Heart left ventricle (tissue), 16 donors: Measurements from ENCODE around the gene PHKB. TPM values are rescaled to one million over a fixed set of nuclear protein-coding genes. Genes with fewer than 3 reads are reported as not detected.
A peak's percentile ranks its signal among the peaks of the same experiment; 100 is the strongest.
"Not testable (repeated sequence)": the region's sequence is repeated elsewhere in the genome, so short reads cannot be mapped to it uniquely, and the experiment has no call there.

ENCODE experiments used
- ATAC-seq, 4 donors: fragments of 200-7000 bp; cut with Tn5 transposase; one replicate each; pipeline ENCODE4 v1.9.1; 2020 to 2022; ENCODE audit warnings: moderate library complexity in 4 of 4, mild to moderate bottlenecking in 3 of 4, moderate number of reproducible peaks in 1 of 4
- DNase-seq, 5 donors: peaks; one replicate each; pipeline ENCODE4 v3.0.0-alpha.2; 2020
- H3K27ac ChIP-seq, 12 donors: fragments of 200-600 bp; sonication (generic) in 4 of 12; one replicate each; pipeline versions ENCODE4 v1.5.0 to v1.8.0; 2016 to 2022; ENCODE audit warnings: mild to moderate bottlenecking in 2 of 12
- H3K27me3 ChIP-seq, 9 donors: fragments of 200-600 bp; sonication (generic) in 2 of 9; one replicate each; pipeline versions ENCODE4 v1.5.1 to v1.8.0; 2016 to 2022; ENCODE audit warnings: mild to moderate bottlenecking in 3 of 9
- H3K36me3 ChIP-seq, 9 donors: fragments of 200-600 bp; sonication (generic) in 2 of 9; one replicate each; pipeline versions ENCODE4 v1.5.0 to v1.8.0; 2018 to 2022; ENCODE audit warnings: mild to moderate bottlenecking in 2 of 9
- H3K4me1 ChIP-seq, 12 donors: fragments of 200-600 bp; sonication (generic) in 4 of 12; one replicate each; pipeline versions ENCODE4 v1.5.0 to v1.8.0; 2016 to 2022; ENCODE audit warnings: mild to moderate bottlenecking in 3 of 12
- H3K4me3 ChIP-seq, 12 donors: fragments of 200-600 bp; sonication (generic) in 4 of 12; one replicate each; pipeline versions ENCODE4 v1.5.0 to v1.8.0; 2017 to 2022; ENCODE audit warnings: mild to moderate bottlenecking in 9 of 12, moderate library complexity in 4 of 12
- H3K9me3 ChIP-seq, 12 donors: fragments of 200-600 bp; sonication (generic) in 4 of 12; one replicate each; pipeline versions ENCODE4 v1.5.0 to v1.8.0; 2016 to 2022; ENCODE audit warnings: mild to moderate bottlenecking in 1 of 12
- POLR2A ChIP-seq, 2 donors: fragments of 450-650 bp; IDR thresholded peaks; one replicate each; pipeline ENCODE4 v1.6.1; 2017; ENCODE audit warnings: antibody characterized with exemption in 2 of 2, mild to moderate bottlenecking in 2 of 2, moderate library complexity in 2 of 2
- WGBS, 4 donors: extraction: QIAGEN DNeasy Blood & Tissue Kit in 2 of 4; methylation state at CpG; one replicate each; pipeline versions ENCODE4 v1.1.5 to v1.1.7; 2013 to 2018; 5-methylcytosine and 5-hydroxymethylcytosine counted together
- intact Hi-C, 10 donors: fragments of 100-400 bp; cut with DNase I; formaldehyde crosslinking; loops; one replicate each; pipeline versions ENCODE4 v1.11.1 to v1.14.2; 2022
- polyA plus RNA-seq, 2 donors: library from polyadenylated mRNA; stranded (reverse); fragments of 200-250 nt; gene quantifications; one replicate each; pipeline ENCODE4 v1.2.3, GENCODE V29; 2013
- total RNA-seq, 9 donors: library from RNA; depleted of rRNA in 2 of 9; stranded (reverse); fragments of >200 nt in 2 of 9; fragmentation: NEBNext Ultra II Directional in 3 of 9; extraction: Animal tissue kit (Norgen Biotek cat#: 25700) in 3 of 9; gene quantifications; one replicate each; pipeline versions ENCODE4 v1.1.0 to v1.2.4, GENCODE V29; 2016 to 2023
- TF ChIP-seq, protein P1 (sequence below), 12 donors: fragments of 200-600 bp; sonication (generic) in 4 of 12; IDR thresholded peaks; one replicate each; pipeline versions ENCODE4 v1.5.0 to v1.8.0; 2018 to 2022; ENCODE audit warnings: antibody characterized with exemption in 12 of 12, mild to moderate bottlenecking in 5 of 12
- donor health status: ischemic (EF 13 %, LVEDD 7.1; RV severe dilation, severe dysfunction).
- donor health status: healthy with polysubstance abuse.
- donor health status: DM: no; HTN: yes; CAD: no.
- donor health status: DM: no; HTN: no; CAD: no.
- donor health status: ischemic (EF 25% LVEDD 6.9; RV normal size, moderate dysfunction).
- donor health status: ischemic (EF 25% LVEDD 5.7; RV mildly dilated, moderate dysfunction).
- donor health status: healthy.
- donor health status: DM: yes; HTN: yes; CAD: no.
- donor health status: ischemic (EF 35%, LVEDD 5.7; RV mildly dilated, moderate dysfunction).
- donor health status: nonischemic (EF 11% LVEDD 7.7; RV severe dilation, severe dysfunction).
- donor health status: DM: yes; HTN: yes; CAD: no.
- donor health status: PGD.
- donor health status: ischemic (EF 29% LVEDD 5.4; RV normal size, mild dysfunction).
- donor health status: nonischemic (EF 23%, LVEDD 6.1; RV moderate dilation, normal function).

Gene PHKB
- total and polyA plus RNA-seq, 11 donors: 14.2 to 70.1 (median 61.3) TPM

DNA sequence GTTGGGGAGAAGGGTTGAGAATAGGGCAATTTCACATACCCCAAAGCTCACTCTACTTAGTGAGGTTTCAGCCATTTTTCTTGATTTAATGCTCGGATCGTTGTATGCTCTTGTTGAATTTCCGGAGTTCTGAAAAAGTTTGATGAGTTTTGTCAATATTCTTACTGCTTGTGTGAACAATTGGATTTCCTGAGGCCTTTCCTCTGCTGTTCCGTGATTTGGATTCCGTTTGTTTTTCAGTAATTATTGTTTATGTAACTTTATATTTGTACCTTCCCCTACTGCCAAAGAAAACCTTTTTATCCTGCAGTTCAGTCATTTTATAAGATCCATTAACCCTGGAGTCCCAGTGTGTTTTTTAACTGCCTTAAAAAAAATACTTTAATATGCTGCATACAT lies 62.9 kb downstream of the PHKB start:
- H3K4me1 ChIP-seq: peaks cover 0 to 31% (median 10%) of the 10 kb centered on the region in 12 donors
- TF ChIP-seq POLR2A (IDR thresholded peaks at IDR 0.05): no peak
- TF ChIP-seq, protein P1, sequence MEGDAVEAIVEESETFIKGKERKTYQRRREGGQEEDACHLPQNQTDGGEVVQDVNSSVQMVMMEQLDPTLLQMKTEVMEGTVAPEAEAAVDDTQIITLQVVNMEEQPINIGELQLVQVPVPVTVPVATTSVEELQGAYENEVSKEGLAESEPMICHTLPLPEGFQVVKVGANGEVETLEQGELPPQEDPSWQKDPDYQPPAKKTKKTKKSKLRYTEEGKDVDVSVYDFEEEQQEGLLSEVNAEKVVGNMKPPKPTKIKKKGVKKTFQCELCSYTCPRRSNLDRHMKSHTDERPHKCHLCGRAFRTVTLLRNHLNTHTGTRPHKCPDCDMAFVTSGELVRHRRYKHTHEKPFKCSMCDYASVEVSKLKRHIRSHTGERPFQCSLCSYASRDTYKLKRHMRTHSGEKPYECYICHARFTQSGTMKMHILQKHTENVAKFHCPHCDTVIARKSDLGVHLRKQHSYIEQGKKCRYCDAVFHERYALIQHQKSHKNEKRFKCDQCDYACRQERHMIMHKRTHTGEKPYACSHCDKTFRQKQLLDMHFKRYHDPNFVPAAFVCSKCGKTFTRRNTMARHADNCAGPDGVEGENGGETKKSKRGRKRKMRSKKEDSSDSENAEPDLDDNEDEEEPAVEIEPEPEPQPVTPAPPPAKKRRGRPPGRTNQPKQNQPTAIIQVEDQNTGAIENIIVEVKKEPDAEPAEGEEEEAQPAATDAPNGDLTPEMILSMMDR (IDR thresholded peaks at IDR 0.05): no peak
- intact Hi-C loops: loop anchor here in 2 of 10 donors (5.0 kb wide), 1 partner anchor 62 kb away; the partner anchor contains the start of genes ITFG1 (in 2 of the 2) and PHKB (in 2 of the 2)
- H3K9me3 ChIP-seq: peaks cover 0 to 15% (median 0%) of the 10 kb centered on the region in 12 donors
- H3K27ac ChIP-seq: peak overlapping the region in 11 of 12 donors; percentile 1 to 58 (median 25)
- H3K27me3 ChIP-seq: no peaks in the 10 kb centered on the region
- WGBS, 4 donors: 57 to 72% (median 60%) methylated on average over 5 of the region's 5 CpGs
- peaks cover 0 to 20% (median 0%) of the 10 kb centered on the region in 9 donors for H3K36me3 ChIP-seq
- no peak overlapping the region for H3K4me3 ChIP-seq
- DNase-seq (no peak), ATAC-seq (peak in 1 of 4 donors; percentile 31)

DNA sequence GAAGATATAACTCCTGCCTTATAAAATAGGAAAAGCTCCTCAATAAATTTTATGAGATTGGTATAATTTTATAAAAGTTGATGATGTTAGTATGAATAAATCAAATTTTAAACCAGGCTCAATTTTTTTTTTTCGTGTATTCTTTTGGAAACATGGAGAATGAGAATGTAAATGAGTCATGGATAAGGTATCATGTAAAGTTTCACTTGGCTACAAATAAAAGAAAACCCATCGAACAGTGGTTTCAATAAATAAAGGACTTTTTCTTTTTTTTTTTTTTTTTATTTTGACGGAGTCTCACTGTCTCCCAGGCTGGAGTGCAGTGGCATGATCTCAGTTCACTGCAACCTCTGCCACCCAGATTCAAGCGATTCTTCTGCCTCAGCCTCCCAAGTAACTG lies 67.3 kb downstream of the PHKB start:
- no peak for DNase-seq
- Histone ChIP-seq H3K4me1 (peaks cover 0 to 12% (median 0%) of the 10 kb centered on the region in 12 donors), H3K36me3 (peaks cover 0 to 20% (median 0%) of the 10 kb centered on the region in 9 donors), H3K27ac (no peak overlapping the region), H3K9me3 (no peaks in the 10 kb centered on the region), H3K27me3 (no peaks in the 10 kb centered on the region), H3K4me3 (no peak overlapping the region)
- 91 to 97% (median 94%) methylated on average over 4 of the region's 4 CpGs for WGBS, 4 donors
- TF ChIP-seq POLR2A (IDR thresholded peaks at IDR 0.05): no peak
- TF ChIP-seq, protein P1 (IDR thresholded peaks at IDR 0.05): no peak
- intact Hi-C loops: no loop called here
- ATAC-seq: no peak

DNA sequence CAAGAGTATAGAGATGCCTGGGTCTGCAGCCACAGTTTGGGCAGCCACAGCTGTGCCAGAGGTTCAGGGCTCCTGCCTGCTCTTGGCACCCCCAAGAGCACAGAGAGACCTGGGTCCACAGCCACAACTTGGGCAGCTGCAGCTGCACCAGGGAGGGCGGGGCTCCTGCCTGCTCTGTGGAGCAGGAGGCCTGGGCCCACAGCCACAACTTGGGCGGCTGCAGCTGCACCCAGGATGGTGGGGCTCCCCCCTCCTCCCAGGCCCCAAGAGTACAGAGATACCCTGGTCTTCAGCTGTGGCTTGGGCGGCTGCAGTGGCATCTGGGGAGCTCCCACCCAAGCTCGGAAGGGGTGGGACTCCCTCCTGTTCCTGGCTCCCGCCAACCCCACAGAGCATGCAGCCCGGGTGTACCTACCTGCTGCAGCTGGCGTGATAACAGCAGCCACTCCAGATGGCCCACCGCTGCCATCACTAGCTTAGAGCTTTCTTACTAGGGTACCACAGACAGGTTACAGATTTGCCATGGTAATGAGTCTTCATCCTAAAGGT lies 72.7 kb downstream of the PHKB start:
- TF ChIP-seq, protein P1 (IDR thresholded peaks at IDR 0.05): no peak
- no peak for TF ChIP-seq POLR2A (IDR thresholded peaks at IDR 0.05)
- peak in 1 of 4 donors; percentile 20 for ATAC-seq
- no peak overlapping the region for H3K27ac ChIP-seq
- no peak for DNase-seq
- peaks cover 0 to 29% (median 0%) of the 10 kb centered on the region in 9 donors for H3K36me3 ChIP-seq
- no peaks in the 10 kb centered on the region for H3K27me3 ChIP-seq
- 95 to 98% (median 98%) methylated on average over 6 to 8 of the region's 8 CpGs for WGBS, 4 donors
- H3K4me1 ChIP-seq: peaks cover 0 to 7% (median 0%) of the 10 kb centered on the region in 12 donors
- H3K9me3 ChIP-seq: peaks cover 0 to 10% (median 0%) of the 10 kb centered on the region in 12 donors
- H3K4me3 ChIP-seq: no peak overlapping the region
- intact Hi-C loops: no loop called here

DNA sequence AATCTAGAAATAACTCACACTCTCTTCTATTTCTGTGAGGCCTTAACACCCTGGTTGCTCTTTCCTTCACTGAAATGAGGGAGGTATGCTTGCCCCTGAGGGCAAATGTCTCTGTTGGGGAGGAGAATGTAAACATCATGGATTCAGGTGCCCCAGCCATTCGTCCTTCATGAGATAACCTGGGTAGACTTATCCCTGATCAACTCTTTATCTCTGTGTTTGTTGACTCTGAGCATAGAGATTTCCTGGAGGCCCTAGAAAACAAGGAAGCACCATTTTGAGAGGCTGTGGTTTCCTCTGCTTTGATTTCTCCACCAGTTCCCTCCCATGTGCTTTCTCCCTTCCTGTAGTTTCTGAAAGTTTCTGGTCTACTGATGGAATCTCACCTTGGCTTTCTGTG lies 77.3 kb downstream of the PHKB start:
- WGBS, 4 donors: 80 to 82% (median 81%) methylated on average over 1 of the region's 1 CpG
- H3K4me1 ChIP-seq: peaks cover 0 to 7% (median 0%) of the 10 kb centered on the region in 12 donors
- TF ChIP-seq POLR2A (IDR thresholded peaks at IDR 0.05): no peak
- TF ChIP-seq, protein P1 (IDR thresholded peaks at IDR 0.05): no peak

DNA sequence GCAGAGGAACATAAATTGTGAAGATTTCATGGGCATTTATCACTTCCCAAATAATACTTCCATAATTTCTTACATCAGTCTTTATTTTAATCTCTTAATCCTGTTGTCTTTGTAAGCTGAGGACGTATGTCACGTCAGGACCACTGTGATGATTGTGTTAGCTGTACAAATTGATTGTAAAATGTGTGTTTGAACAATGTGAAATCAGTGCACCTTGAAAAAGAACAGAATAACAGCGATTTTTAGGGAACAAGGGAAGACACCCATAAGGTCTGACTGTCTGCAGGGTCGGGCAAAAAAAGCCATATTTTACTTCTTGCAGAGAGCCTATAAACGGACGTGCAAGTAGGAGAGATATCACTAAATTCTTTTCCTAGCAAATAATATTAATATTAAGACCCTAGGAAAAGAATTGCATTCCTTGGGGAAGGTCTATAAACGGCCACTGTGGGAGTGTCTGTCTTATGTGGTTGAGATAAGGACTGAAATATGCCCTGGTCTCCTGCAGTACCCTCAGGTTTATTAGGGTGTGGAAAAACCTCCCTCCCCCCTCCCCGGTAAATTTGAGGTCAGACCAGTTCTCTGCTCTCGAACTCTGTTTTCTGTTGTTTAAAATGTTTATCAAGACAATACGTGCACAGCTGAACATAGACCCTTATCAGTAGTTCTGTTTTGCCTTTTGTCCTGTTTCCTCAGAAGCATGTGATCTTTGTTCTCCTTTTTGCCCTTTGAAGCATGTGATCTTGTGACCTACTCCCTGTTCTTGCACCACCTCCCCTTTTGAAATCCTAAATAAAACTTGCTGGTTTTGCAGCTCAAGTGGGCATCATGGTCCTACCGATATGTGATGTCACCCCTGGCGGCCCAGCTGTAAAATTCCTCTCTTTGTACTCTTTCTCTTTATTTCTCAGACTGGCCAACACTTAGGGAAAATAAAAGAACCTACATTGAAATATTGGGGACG lies 78.9 kb downstream of the PHKB start:
- H3K27me3 ChIP-seq, H3K4me1 ChIP-seq, H3K27ac ChIP-seq, H3K4me3 ChIP-seq, ATAC-seq, intact Hi-C loops, DNase-seq: not testable (repeated sequence)
- Histone ChIP-seq H3K36me3 (peaks cover 0 to 41% (median 0%) of the 10 kb centered on the region in 9 donors), H3K9me3 (peaks cover 0 to 68% (median 28%) of the 10 kb centered on the region in 12 donors)
- 94 to 95% (median 94%) methylated on average over 13 of the region's 13 CpGs for WGBS, 4 donors

More for the DNA sequence above, 77.3 kb downstream of the PHKB start:
- H3K4me3 ChIP-seq: no peak overlapping the region
- no peak overlapping the region for H3K27ac ChIP-seq
- H3K27me3 ChIP-seq: no peaks in the 10 kb centered on the region
- ATAC-seq (no peak), DNase-seq (no peak)
- H3K9me3 ChIP-seq: peaks cover 0 to 54% (median 26%) of the 10 kb centered on the region in 12 donors
- intact Hi-C loops: no loop called here
- peaks cover 0 to 41% (median 4%) of the 10 kb centered on the region in 9 donors for H3K36me3 ChIP-seq

DNA sequence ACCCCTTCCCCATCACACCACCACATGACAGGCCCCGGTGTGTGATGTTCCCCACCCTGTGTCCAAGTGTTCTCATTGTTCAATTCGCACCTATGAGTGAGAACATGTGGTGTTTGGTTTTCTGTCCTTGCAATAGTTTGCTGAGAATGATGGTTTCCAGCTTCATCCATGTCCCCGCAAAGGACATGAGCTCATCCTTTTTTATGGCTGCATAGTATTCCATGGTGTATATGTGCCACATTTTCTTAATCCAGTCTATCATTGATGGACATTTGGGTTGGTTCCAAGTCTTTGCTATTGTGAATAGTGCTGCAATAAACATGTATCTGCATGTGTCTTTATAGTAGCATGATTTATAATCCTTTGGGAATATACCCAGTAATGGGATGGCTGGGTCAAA lies 80.0 kb downstream of the PHKB start:
- H3K4me1 ChIP-seq, intact Hi-C loops, H3K27ac ChIP-seq, DNase-seq, H3K4me3 ChIP-seq, ATAC-seq, H3K27me3 ChIP-seq: not testable (repeated sequence)
- H3K36me3 ChIP-seq: peaks cover 0 to 37% (median 0%) of the 10 kb centered on the region in 9 donors
- H3K9me3 ChIP-seq: peaks cover 0 to 80% (median 34%) of the 10 kb centered on the region in 12 donors
- WGBS, 4 donors: 94 to 99% (median 98%) methylated on average over 3 of the region's 3 CpGs
